ENCODE measurements around the gene CD96. TPM values are rescaled to one million over a fixed set of nuclear protein-coding genes. Genes with fewer than 3 reads are reported as not detected.
"Not testable (repeated sequence)": the region's sequence is repeated elsewhere in the genome, so short reads cannot be mapped to it uniquely, and the experiment has no call there.

CD96 gene
- total and polyA plus RNA-seq, 2 experiments from 2014 or later, result 0.60 to 2.0 TPM

- no peaks in the 10 kb centered on the region for H3K9me3 ChIP-seq (ENCODE audit: low read depth)
- no peaks in the 10 kb centered on the region for H3K27me3 ChIP-seq
- H3K4me2 ChIP-seq, result no peak overlapping the region
- no peaks in the 10 kb centered on the region for H3K4me1 ChIP-seq (ENCODE audit: insufficient read depth)
- H3K79me2 ChIP-seq, result no peaks in the 10 kb centered on the region
- H3K4me3 ChIP-seq, result no peak overlapping the region
- no peak for DNase-seq (ENCODE audit: low spot score)
- no peaks in the 10 kb centered on the region for H3K9me2 ChIP-seq (replicated peaks; ENCODE audit: insufficient read depth)
- H2AFZ ChIP-seq, result no peak overlapping the region
- no peak for TF ChIP-seq CTCF (IDR thresholded peaks at IDR 0.05; ENCODE audit: poor library complexity)
- TF ChIP-seq EZH2 (IDR thresholded peaks at IDR 0.05; ENCODE audit: borderline replicate concordance), result no peak
- TF ChIP-seq EZH2phosphoT487 (IDR thresholded peaks at IDR 0.05; ENCODE audit: low read depth, severe bottlenecking, unreplicated experiment), result no peak
- no peaks in the 10 kb centered on the region for H3K36me3 ChIP-seq (replicated peaks; ENCODE audit: insufficient read depth, low read depth)
- no peak overlapping the region for H3K27ac ChIP-seq
- H4K20me1 ChIP-seq (ENCODE audit: insufficient read depth, poor library complexity, severe bottlenecking), result no peaks in the 10 kb centered on the region
Observed at GRCh38 chr3:111618945-111619344, 76.9 kb downstream of the CD96 start.

- Histone ChIP-seq H3K4me2 (no peak overlapping the region), H2AFZ (no peak overlapping the region)
- no peak for DNase-seq (ENCODE audit: low spot score)
Observed at GRCh38 chr3:111619833-111620232, 77.8 kb downstream of the CD96 start.

GRCh38 chr3:111621535-111621934 is 79.5 kb downstream of the CD96 start:
- 63% methylated on average over 5 of the region's 5 CpGs for WGBS (ENCODE audit: low lambda C conversion rate, missing lambda C conversion rate)

More at GRCh38 chr3:111619833-111620232, 77.8 kb downstream of the CD96 start:
- Histone ChIP-seq H3K9me2 (replicated peaks; ENCODE audit: insufficient read depth) (no peaks in the 10 kb centered on the region), H3K27me3 (no peaks in the 10 kb centered on the region), H4K20me1 (ENCODE audit: insufficient read depth, poor library complexity, severe bottlenecking) (no peaks in the 10 kb centered on the region), H3K27ac (no peak overlapping the region), H3K79me2 (no peaks in the 10 kb centered on the region), H3K4me3 (no peak overlapping the region), H3K9me3 (ENCODE audit: low read depth) (no peaks in the 10 kb centered on the region), H3K36me3 (replicated peaks; ENCODE audit: insufficient read depth, low read depth) (no peaks in the 10 kb centered on the region), H3K4me1 (ENCODE audit: insufficient read depth) (no peaks in the 10 kb centered on the region)
- 61% methylated on average over 3 of the region's 3 CpGs for WGBS (ENCODE audit: low lambda C conversion rate, missing lambda C conversion rate)
- TF ChIP-seq EZH2phosphoT487 (IDR thresholded peaks at IDR 0.05; ENCODE audit: low read depth, severe bottlenecking, unreplicated experiment) (no peak), CTCF (IDR thresholded peaks at IDR 0.05; ENCODE audit: poor library complexity) (no peak), EZH2 (IDR thresholded peaks at IDR 0.05; ENCODE audit: borderline replicate concordance) (no peak)

GRCh38 chr3:111627092-111627491 is 85.1 kb downstream of the CD96 start:
- WGBS (ENCODE audit: low lambda C conversion rate, missing lambda C conversion rate), result 88% methylated on average over 2 of the region's 2 CpGs
- H3K27ac ChIP-seq, result no peak overlapping the region
- no peaks in the 10 kb centered on the region for H3K79me2 ChIP-seq
- H3K27me3 ChIP-seq, result no peaks in the 10 kb centered on the region
- no peaks in the 10 kb centered on the region for H4K20me1 ChIP-seq (ENCODE audit: insufficient read depth, poor library complexity, severe bottlenecking)
- no peaks in the 10 kb centered on the region for H3K36me3 ChIP-seq (replicated peaks; ENCODE audit: insufficient read depth, low read depth)
- DNase-seq (ENCODE audit: low spot score), result no peak
- no peak overlapping the region for H2AFZ ChIP-seq
- TF ChIP-seq EZH2phosphoT487 (IDR thresholded peaks at IDR 0.05; ENCODE audit: low read depth, severe bottlenecking, unreplicated experiment), result no peak
- no peak for TF ChIP-seq CTCF (IDR thresholded peaks at IDR 0.05; ENCODE audit: poor library complexity)
- TF ChIP-seq EZH2 (IDR thresholded peaks at IDR 0.05; ENCODE audit: borderline replicate concordance), result no peak
- no peaks in the 10 kb centered on the region for H3K9me2 ChIP-seq (replicated peaks; ENCODE audit: insufficient read depth)
- no peak overlapping the region for H3K4me2 ChIP-seq
- peaks cover 4% of the 10 kb centered on the region for H3K9me3 ChIP-seq (ENCODE audit: low read depth)
- no peaks in the 10 kb centered on the region for H3K4me1 ChIP-seq (ENCODE audit: insufficient read depth)
- H3K4me3 ChIP-seq, result no peak overlapping the region

More at GRCh38 chr3:111621535-111621934, 79.5 kb downstream of the CD96 start:
- H2AFZ ChIP-seq, result no peak overlapping the region
- no peak overlapping the region for H3K4me3 ChIP-seq
- no peak overlapping the region for H3K27ac ChIP-seq
- DNase-seq (ENCODE audit: low spot score), result no peak
- H3K9me2 ChIP-seq (replicated peaks; ENCODE audit: insufficient read depth), result no peaks in the 10 kb centered on the region
- no peaks in the 10 kb centered on the region for H4K20me1 ChIP-seq (ENCODE audit: insufficient read depth, poor library complexity, severe bottlenecking)
- H3K27me3 ChIP-seq, result no peaks in the 10 kb centered on the region
- no peaks in the 10 kb centered on the region for H3K79me2 ChIP-seq
- H3K4me2 ChIP-seq, result no peak overlapping the region
- TF ChIP-seq EZH2phosphoT487 (IDR thresholded peaks at IDR 0.05; ENCODE audit: low read depth, severe bottlenecking, unreplicated experiment) (no peak), EZH2 (IDR thresholded peaks at IDR 0.05; ENCODE audit: borderline replicate concordance) (no peak)
- no peaks in the 10 kb centered on the region for H3K4me1 ChIP-seq (ENCODE audit: insufficient read depth)
- no peaks in the 10 kb centered on the region for H3K9me3 ChIP-seq (ENCODE audit: low read depth)
- no peaks in the 10 kb centered on the region for H3K36me3 ChIP-seq (replicated peaks; ENCODE audit: insufficient read depth, low read depth)

- not testable (repeated sequence) for H3K79me2 ChIP-seq; H2AFZ ChIP-seq; H3K4me2 ChIP-seq; H3K9me3 ChIP-seq (ENCODE audit: low read depth); H3K36me3 ChIP-seq (replicated peaks; ENCODE audit: insufficient read depth, low read depth); H3K4me3 ChIP-seq; H4K20me1 ChIP-seq (ENCODE audit: insufficient read depth, poor library complexity, severe bottlenecking); DNase-seq (ENCODE audit: low spot score); H3K27me3 ChIP-seq; H3K4me1 ChIP-seq (ENCODE audit: insufficient read depth); H3K27ac ChIP-seq; H3K9me2 ChIP-seq (replicated peaks; ENCODE audit: insufficient read depth)
- 94% methylated on average over 1 of the region's 1 CpG for WGBS (ENCODE audit: low lambda C conversion rate, missing lambda C conversion rate)
Observed at GRCh38 chr3:111629018-111629417, 87.0 kb downstream of the CD96 start.

- DNase-seq (ENCODE audit: low spot score); H3K9me3 ChIP-seq (ENCODE audit: low read depth); H3K27me3 ChIP-seq; H3K4me3 ChIP-seq; H4K20me1 ChIP-seq (ENCODE audit: insufficient read depth, poor library complexity, severe bottlenecking); H3K27ac ChIP-seq; H3K36me3 ChIP-seq (replicated peaks; ENCODE audit: insufficient read depth, low read depth); H3K9me2 ChIP-seq (replicated peaks; ENCODE audit: insufficient read depth); H3K79me2 ChIP-seq; H2AFZ ChIP-seq; H3K4me1 ChIP-seq (ENCODE audit: insufficient read depth); H3K4me2 ChIP-seq: not testable (repeated sequence)
Observed at GRCh38 chr3:111630638-111631037, 88.6 kb downstream of the CD96 start.

Data from hepatocyte (in vitro differentiated cells).